GM12878 (cell line): ENCODE results near the gene TBC1D12. TPM values are rescaled to one million over a fixed set of nuclear protein-coding genes. Genes with fewer than 3 reads are reported as not detected.

Experiments
- ATAC-seq: fragments of 200-7000 bp; cut with Tn5 transposase; 3 replicates; pipeline ENCODE4 v1.9.1; 2020; ENCODE audit warnings: mild to moderate bottlenecking, moderate library complexity
- BruUV-seq: library from RNA; stranded (reverse); fragments of 400-500 nt; replicated peaks from 2 replicates; lab custom pipeline; 2021; lab: Mats Ljungman, UMichigan
- CTCF ChIA-PET: fragments of 300-600 bp; sonication (Branson Sonifier 250); formaldehyde crosslinking; extraction: SDS; loops from one replicate; lab custom pipeline; 2021; ENCODE audit warnings: inconsistent platforms; lab: Yijun Ruan, JAX
- POLR2A ChIA-PET: fragments of 350-600 bp; formaldehyde crosslinking; extraction: SDS; loops from one replicate; lab custom pipeline; 2021; ENCODE audit warnings: inconsistent platforms; lab: Charles Lee
- RAD21 ChIA-PET: fragments of 300-600 bp; sonication (Branson Sonifier 250); formaldehyde crosslinking; loops from one replicate; lab custom pipeline; 2023; ENCODE audit warnings: antibody characterized with exemption; ENCODE audit not compliant: unreplicated experiment; lab: Charles Lee
- SMC1A ChIA-PET: fragments of 300-600 bp; sonication (Branson Sonifier 250); formaldehyde crosslinking; loops from one replicate; lab custom pipeline; 2023; ENCODE audit not compliant: unreplicated experiment, uncharacterized antibody; lab: Charles Lee
- DNase-seq: peaks from one replicate; pipeline ENCODE4 v3.0.0-alpha.2; 2011; ENCODE audit warnings: low read depth, low spot score
- FAIRE-seq: peaks from 3 replicates; lab custom pipeline; 2011; peaks lifted over from hg19 to GRCh38; lab: Jason Lieb, UNC
- H2AFZ ChIP-seq: 2 replicates; pipeline ENCODE4 v1.6.0; 2011; ENCODE audit warnings: low read depth, low read length, control low read depth; ENCODE audit not compliant: control insufficient read depth
- H3K27ac ChIP-seq: 2 replicates; pipeline ENCODE4 v1.5.1; 2011; ENCODE audit warnings: control low read depth; ENCODE audit not compliant: control insufficient read depth, insufficient read depth
- H3K27me3 ChIP-seq, 2 experiments: replicated peaks in 1 of 2; 2 replicates each; pipeline versions ENCODE4 v1.6.0 to v1.6.1; 2011; ENCODE audit warnings: low read length in 1 of 2; ENCODE audit not compliant: control insufficient read depth in 2 of 2, insufficient read depth in 2 of 2
- H3K36me3 ChIP-seq, 2 experiments: 2 replicates each; pipeline ENCODE4 v1.5.1; 2011; ENCODE audit warnings: low read length in 1 of 2; ENCODE audit not compliant: control insufficient read depth in 2 of 2, insufficient read depth in 2 of 2
- H3K4me1 ChIP-seq: 2 replicates; pipeline ENCODE4 v1.6.1; 2011; ENCODE audit warnings: mild to moderate bottlenecking, low read length, moderate library complexity, mixed read lengths; ENCODE audit not compliant: control insufficient read depth, insufficient read depth
- H3K4me2 ChIP-seq: 2 replicates; pipeline ENCODE4 v1.6.0; 2011; ENCODE audit warnings: control low read depth; ENCODE audit not compliant: control insufficient read depth, insufficient read depth
- H3K4me3 ChIP-seq: fragments of 200-600 bp; sonication (generic); 2 replicates; pipeline ENCODE4 v1.5.1; 2016
- H3K79me2 ChIP-seq: 2 replicates; pipeline ENCODE4 v1.6.0; 2011; ENCODE audit warnings: low read length; ENCODE audit not compliant: control insufficient read depth, insufficient read depth
- H3K9ac ChIP-seq: 2 replicates; pipeline ENCODE4 v1.8.0; 2011; ENCODE audit warnings: low read length, control low read depth, mixed read lengths; ENCODE audit not compliant: control insufficient read depth, insufficient read depth
- H3K9me3 ChIP-seq: replicated peaks from 3 replicates; pipeline ENCODE4 v1.5.1; 2011; ENCODE audit warnings: mild to moderate bottlenecking, low read length; ENCODE audit not compliant: control insufficient read depth, insufficient read depth
- H4K20me1 ChIP-seq: 2 replicates; pipeline ENCODE4 v1.6.0; 2011; ENCODE audit not compliant: control insufficient read depth, insufficient read depth
- ASH2L ChIP-seq: fragments of 300-600, 200-600 bp; sonication (generic); IDR thresholded peaks from 2 replicates; pipeline ENCODE4 v1.6.1; 2017; ENCODE audit warnings: low read depth, mild to moderate bottlenecking, borderline replicate concordance
- ATF7 ChIP-seq: fragments of 450-650 bp; IDR thresholded peaks from 2 replicates; pipeline ENCODE4 v1.6.1; 2016; ENCODE audit warnings: low read depth, mild to moderate bottlenecking
- ETV6 ChIP-seq, 2 experiments: fragments of 450-650 bp in 1 of 2; IDR thresholded peaks in 1 of 2; conservative IDR thresholded peaks in 1 of 2; 2 replicates each; pipeline ENCODE4 v1.6.1; 2014; ENCODE audit warnings: antibody characterized with exemption in 1 of 2, borderline replicate concordance in 1 of 2, low read depth in 1 of 2, mild to moderate bottlenecking in 1 of 2, moderate library complexity in 1 of 2
- IKZF1 ChIP-seq: fragments of 450-650 bp; conservative IDR thresholded peaks from 2 replicates; pipeline ENCODE4 v1.6.1; 2017; ENCODE audit warnings: antibody characterized with exemption, mild to moderate bottlenecking
- MTA2 ChIP-seq: fragments of 450-650 bp; IDR thresholded peaks from 2 replicates; pipeline ENCODE4 v1.6.1; 2016; ENCODE audit warnings: low read depth, mild to moderate bottlenecking, moderate library complexity
- MXI1 ChIP-seq: fragments of 150-350 bp; IDR thresholded peaks from 2 replicates; pipeline ENCODE4 v1.6.1; 2011; ENCODE audit warnings: low read depth, mild to moderate bottlenecking, inconsistent platforms, low read length, improper control_type of control experiment
- PBX3 ChIP-seq: IDR thresholded peaks from 2 replicates; pipeline ENCODE4 v1.6.1; 2011; ENCODE audit warnings: mild to moderate bottlenecking, low read depth, low read length, moderate library complexity; ENCODE audit not compliant: insufficient replicate concordance
- POLR2A ChIP-seq: IDR thresholded peaks from 2 replicates; pipeline ENCODE4 v1.6.1; 2011; ENCODE audit warnings: low read depth, mild to moderate bottlenecking, low read length
- RB1 ChIP-seq: fragments of 450-650 bp; formaldehyde crosslinking; IDR thresholded peaks from 2 replicates; pipeline ENCODE4 v1.6.1; 2017; ENCODE audit warnings: mild to moderate bottlenecking, borderline replicate concordance
- SPI1 ChIP-seq: IDR thresholded peaks from 2 replicates; pipeline ENCODE4 v1.6.1; 2011; ENCODE audit warnings: low read depth, mild to moderate bottlenecking, low read length, moderate library complexity, borderline replicate concordance; ENCODE audit not compliant: insufficient read depth
- SRF ChIP-seq, 2 experiments: IDR thresholded peaks; 2 replicates each; pipeline ENCODE4 v1.6.1; 2011; ENCODE audit warnings: low read depth in 2 of 2, low read length in 2 of 2, mild to moderate bottlenecking in 1 of 2, moderate library complexity in 1 of 2
- TAF1 ChIP-seq: IDR thresholded peaks from 2 replicates; pipeline ENCODE4 v1.6.1; 2011; ENCODE audit warnings: mild to moderate bottlenecking, low read depth, low read length, borderline replicate concordance
- YY1 ChIP-seq: IDR thresholded peaks from 2 replicates; pipeline ENCODE4 v1.6.1; 2011; ENCODE audit warnings: low read depth, mild to moderate bottlenecking, low read length
- ZBTB11 ChIP-seq: fragments of 450-650 bp; formaldehyde crosslinking; IDR thresholded peaks from 2 replicates; pipeline ENCODE4 v1.5.0; 2022; ENCODE audit warnings: mild to moderate bottlenecking, missing genetic modification characterization
- WGBS: methylation state at CpG from one replicate; pipeline ENCODE4 v1.1.6; 2016; ENCODE audit warnings: low lambda C conversion rate; ENCODE audit not compliant: insufficient replicate concordance, insufficient coverage; ENCODE audit errors: missing lambda C conversion rate; 5-methylcytosine and 5-hydroxymethylcytosine counted together
- in situ Hi-C: fragments of 300-500 bp; cut with MboI; formaldehyde crosslinking; loops from 9 replicates; pipeline ENCODE4 v1.14.3; 2018; ENCODE audit warnings: mixed read lengths
- intact Hi-C: fragments of 100-400 bp; cut with micrococcal nuclease; formaldehyde crosslinking; loops from one replicate; pipeline ENCODE4 v1.14.2; 2022; ENCODE audit not compliant: unreplicated experiment
- polyA plus RNA-seq, 11 experiments: library from polyadenylated mRNA; depleted of rRNA in 4 of 11; unstranded in 6 of 11; stranded (reverse) in 5 of 11; fragments of >200 nt; fragmentation: Nextera tagmentation in 4 of 11; fragmentation: Illumina TruSeq in 1 of 11; extraction: Ambion mirVana in 4 of 11; extraction: Trizol in 1 of 11; gene quantifications; 1 replicate in 1 of 11; 2 replicates in 10 of 11; pipeline versions ENCODE4 v1.2.1 to v1.2.3, GENCODE V29; 2011 to 2016; ENCODE audit warnings: inconsistent platforms in 2 of 11, missing spikeins in 2 of 11, low read depth in 1 of 11
- total RNA-seq, 4 experiments: library from RNA; depleted of rRNA in 3 of 4; stranded (reverse); fragments of >200 nt in 3 of 4; fragmentation: Illumina TruSeq in 1 of 4; extraction: Trizol in 1 of 4; gene quantifications; 2 replicates each; pipeline versions ENCODE4 v1.2.1 to v1.2.3, GENCODE V29; 2013 to 2021
- TF ChIP-seq, protein P1 (sequence below): fragments of 450-650 bp; IDR thresholded peaks from 2 replicates; pipeline ENCODE4 v1.6.1; 2017; ENCODE audit warnings: low read depth, mild to moderate bottlenecking, moderate library complexity

The TBC1D12 gene
- total and polyA plus RNA-seq, 10 of the 15 experiments (the other 5 are each of a cell fraction or from before 2014, with no cell fraction given) = 2.6 to 7.5 (median 3.8) TPM

DNA sequence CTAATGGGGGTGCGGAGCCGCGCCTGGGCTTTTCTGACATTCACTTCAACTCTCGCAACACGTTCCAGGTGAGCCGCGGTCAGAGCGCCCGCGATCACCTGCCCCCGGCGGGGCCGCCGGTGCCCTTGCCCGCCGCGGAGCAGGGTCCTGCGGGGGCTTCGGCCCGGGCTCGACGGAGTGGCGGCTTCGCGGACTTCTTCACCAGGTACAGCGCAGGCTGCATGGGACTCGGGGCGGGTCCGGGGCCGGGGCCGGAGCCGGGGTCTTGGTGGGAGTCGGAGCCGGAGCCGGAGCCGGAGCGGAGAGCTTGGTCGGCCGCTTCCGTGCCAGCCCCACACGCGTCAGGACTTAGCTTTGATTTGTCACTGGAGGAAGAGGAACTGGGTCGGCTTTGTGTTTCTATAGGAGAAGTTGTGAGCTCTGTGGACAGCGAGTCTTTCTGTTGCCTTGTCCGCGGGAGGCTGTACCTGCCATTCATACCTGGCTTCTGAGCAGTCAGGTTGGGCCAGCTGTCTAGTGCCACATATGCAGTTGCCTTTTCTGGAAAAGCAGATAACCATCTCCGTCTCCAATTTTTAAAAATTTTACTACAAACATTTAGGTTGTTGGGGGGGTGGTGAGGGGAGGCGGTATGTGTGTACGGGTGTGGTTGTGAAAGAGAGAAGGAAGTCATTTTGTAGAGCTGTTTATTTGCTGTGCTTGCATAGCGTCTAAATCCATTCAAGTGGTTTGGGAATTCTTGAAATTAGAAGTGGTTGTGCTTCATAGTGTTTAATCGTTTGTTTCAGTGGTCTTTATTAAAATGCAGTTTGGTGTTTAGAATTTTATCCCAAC lies 1.3 kb downstream of the TBC1D12 start:
- H3K27me3 ChIP-seq = no peaks in the 10 kb centered on the region
- CTCF ChIA-PET = interaction anchor here (0.7 to 2.7 kb wide), 8 partner anchors 14 to 84 kb away, joined by 3 to 13 read pairs (median 4); partner anchors contain the start of gene NOC3L
- peak overlapping the region; percentile 90 for H3K4me2 ChIP-seq
- POLR2A ChIA-PET = interaction anchor here (0.6 to 2.7 kb wide), 7 partner anchors 9 to 1859 kb away, joined by 3 to 16 read pairs (median 5); partner anchors contain the start of gene NOC3L
- no peaks in the 10 kb centered on the region for H3K4me1 ChIP-seq
- intact Hi-C loops (loop anchor here (5.0 kb wide), 1 partner anchor 144 kb away; the partner anchor contains the start of gene HELLS), in situ Hi-C loops (no loop called here)
- peak overlapping the region; percentile 68 for H3K27ac ChIP-seq
- ATAC-seq (peak; percentile 78), DNase-seq (peak; percentile 47), FAIRE-seq (peak; percentile 86)
- WGBS = under 1% methylated on average over 37 of the region's 51 CpGs
- SMC1A ChIA-PET = interaction anchor here (1.0 to 2.8 kb wide), 5 partner anchors 24 to 58 kb away, joined by 3 to 12 read pairs (median 4); partner anchors contain the start of gene NOC3L
- no peaks in the 10 kb centered on the region for H4K20me1 ChIP-seq
- H3K79me2 ChIP-seq = peaks cover 18% of the 10 kb centered on the region
- H3K9ac ChIP-seq = peak overlapping the region; percentile 68
- no peaks in the 10 kb centered on the region for H3K36me3 ChIP-seq
- RAD21 ChIA-PET = interaction anchor here (0.9 to 1.4 kb wide), 4 partner anchors 41 to 59 kb away, joined by 3 to 6 read pairs (median 4); no protein-coding TSS in a partner anchor
- no TSS peak for BruUV-seq
- H3K9me3 ChIP-seq = no peaks in the 10 kb centered on the region
- H2AFZ ChIP-seq = peak overlapping the region; percentile 98
- peak overlapping the region; percentile 83 for H3K4me3 ChIP-seq
- TF ChIP-seq ATF7 = 0 out of 2 replicates have a peak, but pooled peaks have one; percentile 22
- TF ChIP-seq IKZF1 = 0 out of 2 replicates have a peak, but pooled peaks have one; percentile 9
- 0 out of 2 replicates have a peak, but pooled peaks have one; percentile 43 for TF ChIP-seq ASH2L
- TF ChIP-seq MXI1 = peak; percentile 22; the same call in 1 of the 2 replicates
- peak; percentile 77 for TF ChIP-seq POLR2A
- peak; percentile 91 for TF ChIP-seq SPI1
- TF ChIP-seq SRF (IDR thresholded peaks at IDR 0.05; ENCODE audit: low read depth in 2 of 2, low read length in 2 of 2) = no peak
- peak; percentile 51 for TF ChIP-seq PBX3
- TF ChIP-seq, protein P1, sequence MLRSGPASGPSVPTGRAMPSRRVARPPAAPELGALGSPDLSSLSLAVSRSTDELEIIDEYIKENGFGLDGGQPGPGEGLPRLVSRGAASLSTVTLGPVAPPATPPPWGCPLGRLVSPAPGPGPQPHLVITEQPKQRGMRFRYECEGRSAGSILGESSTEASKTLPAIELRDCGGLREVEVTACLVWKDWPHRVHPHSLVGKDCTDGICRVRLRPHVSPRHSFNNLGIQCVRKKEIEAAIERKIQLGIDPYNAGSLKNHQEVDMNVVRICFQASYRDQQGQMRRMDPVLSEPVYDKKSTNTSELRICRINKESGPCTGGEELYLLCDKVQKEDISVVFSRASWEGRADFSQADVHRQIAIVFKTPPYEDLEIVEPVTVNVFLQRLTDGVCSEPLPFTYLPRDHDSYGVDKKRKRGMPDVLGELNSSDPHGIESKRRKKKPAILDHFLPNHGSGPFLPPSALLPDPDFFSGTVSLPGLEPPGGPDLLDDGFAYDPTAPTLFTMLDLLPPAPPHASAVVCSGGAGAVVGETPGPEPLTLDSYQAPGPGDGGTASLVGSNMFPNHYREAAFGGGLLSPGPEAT = 0 out of 2 replicates have a peak, but pooled peaks have one; percentile 11
- TF ChIP-seq MTA2 = peak; percentile 7; the same call in 1 of the 2 replicates
- TF ChIP-seq ZBTB11 = no peak
- TF ChIP-seq YY1 = peak; percentile 35; the same call in 1 of the 2 replicates
- TF ChIP-seq RB1 = no peak
- peak; percentile 71 for TF ChIP-seq TAF1
- no peak for TF ChIP-seq ETV6 (conservative IDR thresholded peaks at IDR 0.05 in 1 of 2, IDR thresholded peaks at IDR 0.05 in 1 of 2; ENCODE audit: borderline replicate concordance in 1 of 2, low read depth in 1 of 2)
